IMR-90 (cell line): ENCODE results near the gene NKD1. TPM values are rescaled to one million over a fixed set of nuclear protein-coding genes. Genes with fewer than 3 reads are reported as not detected.

Experiments
- ATAC-seq: fragments of 200-7000 bp; cut with Tn5 transposase; 2 replicates; pipeline ENCODE4 v1.9.1; 2020; ENCODE audit warnings: low read depth, mild to moderate bottlenecking, moderate library complexity
- BruUV-seq: library from RNA; stranded (reverse); fragments of 400-500 nt; replicated peaks from 2 replicates; lab custom pipeline; 2021; lab: Mats Ljungman, UMichigan
- CTCF ChIA-PET: fragments of 300-600 bp; formaldehyde crosslinking; extraction: SDS; loops from one replicate; lab custom pipeline; 2021; ENCODE audit warnings: antibody characterized with exemption; lab: Yijun Ruan, JAX
- POLR2A ChIA-PET: fragments of 300-600 bp; sonication (Branson Sonifier 250); formaldehyde crosslinking; loops from one replicate; lab custom pipeline; 2022; ENCODE audit warnings: antibody characterized with exemption; ENCODE audit not compliant: unreplicated experiment; lab: Charles Lee
- DNase-seq: peaks from one replicate; pipeline ENCODE4 v3.0.0; 2013
- H2AFZ ChIP-seq: replicated peaks from 2 replicates; pipeline ENCODE3; 2013; ENCODE audit warnings: low read length, mild to moderate bottlenecking; ENCODE audit not compliant: poor library complexity
- H2AK5ac ChIP-seq: 2 replicates; pipeline ENCODE4 v1.6.1; 2013; ENCODE audit warnings: low read depth, low read length, inconsistent platforms
- H2AK9ac ChIP-seq: replicated peaks from 2 replicates; pipeline ENCODE3; 2013; ENCODE audit warnings: mild to moderate bottlenecking, low read depth, low read length, moderate library complexity; ENCODE audit not compliant: poor library complexity
- H2BK120ac ChIP-seq: 2 replicates; pipeline ENCODE4 v1.6.1; 2013; ENCODE audit warnings: low read depth, low read length, inconsistent platforms
- H2BK15ac ChIP-seq: 3 replicates; pipeline ENCODE4 v1.6.1; 2013; ENCODE audit warnings: low read depth, low read length, inconsistent platforms
- H2BK20ac ChIP-seq: 2 replicates; pipeline ENCODE4 v1.6.1; 2013; ENCODE audit warnings: low read depth, mild to moderate bottlenecking, inconsistent platforms, low read length, moderate library complexity
- H2BK5ac ChIP-seq: 2 replicates; pipeline ENCODE4 v1.6.1; 2013; ENCODE audit warnings: mild to moderate bottlenecking, low read depth, low read length, inconsistent platforms; ENCODE audit not compliant: poor library complexity, severe bottlenecking
- H3K14ac ChIP-seq: replicated peaks from 2 replicates; pipeline ENCODE4 v1.6.1; 2013; ENCODE audit warnings: low read depth, low read length, inconsistent platforms
- H3K18ac ChIP-seq: 2 replicates; pipeline ENCODE4 v1.6.1; 2013; ENCODE audit warnings: low read depth, low read length, control low read depth
- H3K23ac ChIP-seq: 2 replicates; pipeline ENCODE4 v1.6.1; 2013; ENCODE audit warnings: low read depth, low read length, inconsistent platforms
- H3K27ac ChIP-seq: 2 replicates; pipeline ENCODE4 v1.5.1; 2013; ENCODE audit warnings: mild to moderate bottlenecking, control low read depth, low read length; ENCODE audit not compliant: insufficient read depth
- H3K27me3 ChIP-seq: 2 replicates; pipeline ENCODE4 v1.6.1; 2013; ENCODE audit warnings: low read length; ENCODE audit not compliant: control insufficient read depth, insufficient read depth
- H3K36me3 ChIP-seq: 2 replicates; pipeline ENCODE4 v1.6.1; 2013; ENCODE audit warnings: low read length, mixed read lengths; ENCODE audit not compliant: control insufficient read depth, insufficient read depth
- H3K4ac ChIP-seq: 2 replicates; pipeline ENCODE4 v1.6.1; 2013; ENCODE audit warnings: low read depth, low read length, inconsistent platforms
- H3K4me1 ChIP-seq: 2 replicates; pipeline ENCODE4 v1.6.1; 2013; ENCODE audit warnings: low read length, mixed read lengths; ENCODE audit not compliant: control insufficient read depth, insufficient read depth
- H3K4me2 ChIP-seq: 2 replicates; pipeline ENCODE4 v1.6.1; 2013; ENCODE audit warnings: low read depth, mild to moderate bottlenecking, control low read depth, low read length, moderate library complexity
- H3K4me3 ChIP-seq: 2 replicates; pipeline ENCODE4 v1.5.1; 2013; ENCODE audit warnings: low read depth, mild to moderate bottlenecking, control low read depth, low read length, moderate library complexity; ENCODE audit not compliant: insufficient read depth
- H3K56ac ChIP-seq: 2 replicates; pipeline ENCODE4 v1.6.1; 2013; ENCODE audit warnings: low read length, inconsistent platforms; ENCODE audit not compliant: insufficient read depth; ENCODE audit errors: extremely low read depth
- H3K79me1 ChIP-seq, 2 experiments: 2 replicates each; pipeline ENCODE4 v1.6.1; 2013; ENCODE audit warnings: low read length in 2 of 2, inconsistent platforms in 1 of 2, low read depth in 1 of 2
- H3K9ac ChIP-seq: 2 replicates; pipeline ENCODE4 v1.6.1; 2013; ENCODE audit warnings: low read depth, low read length, control low read depth
- H3K9me1 ChIP-seq: 2 replicates; pipeline ENCODE4 v1.6.1; 2013; ENCODE audit warnings: low read length, inconsistent platforms; ENCODE audit not compliant: insufficient read depth
- H3K9me3 ChIP-seq: 2 replicates; pipeline ENCODE4 v1.6.1; 2013; ENCODE audit warnings: low read length; ENCODE audit not compliant: control insufficient read depth, insufficient read depth
- H4K20me1 ChIP-seq: 2 replicates; pipeline ENCODE4 v1.6.1; 2013; ENCODE audit warnings: low read length, inconsistent platforms; ENCODE audit not compliant: insufficient read depth
- H4K5ac ChIP-seq: 2 replicates; pipeline ENCODE4 v1.6.1; 2013; ENCODE audit warnings: mild to moderate bottlenecking, low read depth, low read length, control low read depth
- H4K8ac ChIP-seq, 2 experiments: 2 replicates each; pipeline ENCODE4 v1.6.1; 2013; ENCODE audit warnings: low read depth in 2 of 2, low read length in 2 of 2, control low read depth in 1 of 2, inconsistent platforms in 1 of 2
- H4K91ac ChIP-seq: 2 replicates; pipeline ENCODE4 v1.6.1; 2013; ENCODE audit warnings: low read depth, low read length, inconsistent platforms; ENCODE audit not compliant: insufficient read depth
- BHLHE40 ChIP-seq: fragments of 150-350 bp; IDR thresholded peaks from 2 replicates; pipeline ENCODE4 v1.6.1; 2016; ENCODE audit warnings: mild to moderate bottlenecking, low read depth, low read length
- CEBPB ChIP-seq: IDR thresholded peaks from 2 replicates; pipeline ENCODE4 v1.6.1; 2012; ENCODE audit warnings: low read depth, low read length, improper control_type of control experiment
- FOS ChIP-seq: fragments of 150-350 bp; IDR thresholded peaks from 2 replicates; pipeline ENCODE4 v1.6.1; 2016; ENCODE audit warnings: low read depth, low read length
- MAFK ChIP-seq: IDR thresholded peaks from 2 replicates; pipeline ENCODE4 v1.6.1; 2012; ENCODE audit warnings: low read depth, low read length, improper control_type of control experiment
- MAZ ChIP-seq: IDR thresholded peaks from 2 replicates; pipeline ENCODE4 v1.6.1; 2012; ENCODE audit warnings: low read depth, mild to moderate bottlenecking, low read length, improper control_type of control experiment, moderate library complexity, borderline replicate concordance
- MXI1 ChIP-seq: IDR thresholded peaks from 2 replicates; pipeline ENCODE4 v1.6.1; 2012; ENCODE audit warnings: low read depth, mild to moderate bottlenecking, low read length, moderate library complexity, borderline replicate concordance
- NFE2L2 ChIP-seq: fragments of 150-350 bp; IDR thresholded peaks from 2 replicates; pipeline ENCODE4 v1.6.1; 2016; ENCODE audit warnings: low read depth, mild to moderate bottlenecking, low read length
- POLR2A ChIP-seq: IDR thresholded peaks from 2 replicates; pipeline ENCODE4 v1.6.1; 2012; ENCODE audit warnings: mild to moderate bottlenecking, low read depth, low read length
- RAD21 ChIP-seq: IDR thresholded peaks from 2 replicates; pipeline ENCODE4 v1.6.1; 2012; ENCODE audit warnings: low read length, improper control_type of control experiment
- RCOR1 ChIP-seq: IDR thresholded peaks from 2 replicates; pipeline ENCODE4 v1.6.1; 2012; ENCODE audit warnings: mild to moderate bottlenecking, low read length, improper control_type of control experiment; ENCODE audit not compliant: insufficient replicate concordance
- SMC3 ChIP-seq: fragments of 150-350 bp; IDR thresholded peaks from 2 replicates; pipeline ENCODE4 v1.6.1; 2016; ENCODE audit warnings: low read depth, mild to moderate bottlenecking, antibody characterized with exemption, low read length, moderate library complexity
- WGBS, 2 experiments: methylation state at CpG; one replicate each; pipeline versions ENCODE4 v1.1.5 to v1.1.7; 2013; ENCODE audit warnings: missing lambda C conversion rate in 2 of 2; ENCODE audit not compliant: insufficient read length in 1 of 2; ENCODE audit errors: extremely low coverage in 2 of 2; 5-methylcytosine and 5-hydroxymethylcytosine counted together
- dilution Hi-C: fragments of 300-500 bp; cut with HindIII; formaldehyde crosslinking; loops from one replicate; pipeline ENCODE4 v1.14.3; 2018; ENCODE audit warnings: low sequenced_read_pairs; ENCODE audit not compliant: unreplicated experiment
- in situ Hi-C: fragments of 300-500 bp; cut with MboI; formaldehyde crosslinking; loops from 3 replicates; pipeline ENCODE4 v1.14.3; 2019; ENCODE audit warnings: low sequenced_read_pairs, inconsistent platforms, mixed read lengths
- intact Hi-C: fragments of 100-400 bp; cut with micrococcal nuclease; formaldehyde crosslinking; loops from 2 replicates; pipeline ENCODE4 v1.10.0; 2022
- polyA plus RNA-seq, 3 experiments: library from polyadenylated mRNA; depleted of rRNA; stranded (reverse); fragments of >200 nt; gene quantifications; 2 replicates each; pipeline ENCODE4 v1.2.3, GENCODE V29; 2012; ENCODE audit warnings: low replicate concordance in 1 of 3
- total RNA-seq: library from RNA; depleted of rRNA; stranded (reverse); fragments of >200 nt; gene quantifications from 2 replicates; pipeline ENCODE4 v1.2.3, GENCODE V29; 2012
- TF ChIP-seq, protein P1 (sequence below): fragments of 150-350 bp; IDR thresholded peaks from 2 replicates; pipeline ENCODE4 v1.6.1; 2017; ENCODE audit warnings: mild to moderate bottlenecking, antibody characterized with exemption, low read length, low read depth
- TF ChIP-seq, protein P2 (sequence below): conservative IDR thresholded peaks from 2 replicates; pipeline ENCODE4 v1.5.1; 2012; ENCODE audit warnings: mild to moderate bottlenecking, low read depth, low read length, improper control_type of control experiment
- TF ChIP-seq, protein P3 (sequence below): fragments of 150-350 bp; IDR thresholded peaks from 2 replicates; pipeline ENCODE4 v1.6.1; 2016; ENCODE audit warnings: low read depth, mild to moderate bottlenecking, low read length, moderate library complexity, borderline replicate concordance

Gene NKD1
- total and polyA plus RNA-seq, 2 of the 4 experiments (the other 2 are of a cell fraction) = not detected

DNA sequence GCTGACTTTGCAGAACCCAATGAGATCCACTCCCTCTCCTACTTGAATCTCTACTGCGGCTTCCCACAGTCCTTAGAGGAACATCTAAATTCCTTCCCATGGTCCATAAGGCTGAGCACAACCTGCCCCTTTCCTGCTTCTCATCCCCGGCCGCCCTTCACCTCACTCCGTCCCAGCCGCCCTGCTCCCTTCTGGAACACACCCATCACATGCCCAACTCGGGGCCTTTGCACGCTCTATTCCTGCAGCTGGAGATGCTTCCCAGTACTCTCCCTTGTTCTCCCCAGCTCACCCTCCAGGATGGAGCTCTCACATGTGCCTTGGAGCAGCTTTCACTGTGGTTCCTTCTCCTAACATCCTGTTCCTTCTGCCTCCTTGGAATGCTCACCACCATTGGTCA lies 23.6 kb downstream of the NKD1 start:
- ATAC-seq (no peak), DNase-seq (no peak)
- dilution Hi-C loops (no loop called here), in situ Hi-C loops (no loop called here), intact Hi-C loops (no loop called here)
- Histone ChIP-seq H2BK5ac (no peak overlapping the region), H3K27me3 (peaks cover 5% of the 10 kb centered on the region), H2AK9ac (no peak overlapping the region), H3K9me1 (no peaks in the 10 kb centered on the region), H2BK15ac (no peak overlapping the region), H3K36me3 (no peaks in the 10 kb centered on the region), H2AFZ (no peak overlapping the region), H2BK120ac (no peak overlapping the region), H2AK5ac (no peak overlapping the region), H3K79me1 (no peaks in the 10 kb centered on the region), H3K14ac (no peak overlapping the region), H3K9me3 (no peaks in the 10 kb centered on the region), H3K23ac (no peak overlapping the region), H4K8ac (no peak overlapping the region), H4K91ac (no peak overlapping the region), H3K56ac (no peak overlapping the region), H3K4me1 (no peaks in the 10 kb centered on the region), H3K4me2 (no peak overlapping the region), H3K9ac (no peak overlapping the region), H3K4ac (no peak overlapping the region), H4K5ac (no peak overlapping the region), H3K4me3 (no peak overlapping the region), H4K20me1 (no peaks in the 10 kb centered on the region), H3K18ac (no peak overlapping the region), H2BK20ac (no peak overlapping the region), H3K27ac (no peak overlapping the region)
- 79% methylated on average over 6 of the region's 7 CpGs; no CpG with 5 or more reads in 1 of the 2 experiments for WGBS, 2 experiments
- POLR2A ChIA-PET = no interaction called here
- no TSS peak for BruUV-seq
- CTCF ChIA-PET = no interaction called here
- no peak for TF ChIP-seq MAZ
- TF ChIP-seq, protein P1, sequence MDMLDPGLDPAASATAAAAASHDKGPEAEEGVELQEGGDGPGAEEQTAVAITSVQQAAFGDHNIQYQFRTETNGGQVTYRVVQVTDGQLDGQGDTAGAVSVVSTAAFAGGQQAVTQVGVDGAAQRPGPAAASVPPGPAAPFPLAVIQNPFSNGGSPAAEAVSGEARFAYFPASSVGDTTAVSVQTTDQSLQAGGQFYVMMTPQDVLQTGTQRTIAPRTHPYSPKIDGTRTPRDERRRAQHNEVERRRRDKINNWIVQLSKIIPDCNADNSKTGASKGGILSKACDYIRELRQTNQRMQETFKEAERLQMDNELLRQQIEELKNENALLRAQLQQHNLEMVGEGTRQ = no peak
- no peak for TF ChIP-seq MAFK
- TF ChIP-seq MXI1 = no peak
- TF ChIP-seq, protein P2, sequence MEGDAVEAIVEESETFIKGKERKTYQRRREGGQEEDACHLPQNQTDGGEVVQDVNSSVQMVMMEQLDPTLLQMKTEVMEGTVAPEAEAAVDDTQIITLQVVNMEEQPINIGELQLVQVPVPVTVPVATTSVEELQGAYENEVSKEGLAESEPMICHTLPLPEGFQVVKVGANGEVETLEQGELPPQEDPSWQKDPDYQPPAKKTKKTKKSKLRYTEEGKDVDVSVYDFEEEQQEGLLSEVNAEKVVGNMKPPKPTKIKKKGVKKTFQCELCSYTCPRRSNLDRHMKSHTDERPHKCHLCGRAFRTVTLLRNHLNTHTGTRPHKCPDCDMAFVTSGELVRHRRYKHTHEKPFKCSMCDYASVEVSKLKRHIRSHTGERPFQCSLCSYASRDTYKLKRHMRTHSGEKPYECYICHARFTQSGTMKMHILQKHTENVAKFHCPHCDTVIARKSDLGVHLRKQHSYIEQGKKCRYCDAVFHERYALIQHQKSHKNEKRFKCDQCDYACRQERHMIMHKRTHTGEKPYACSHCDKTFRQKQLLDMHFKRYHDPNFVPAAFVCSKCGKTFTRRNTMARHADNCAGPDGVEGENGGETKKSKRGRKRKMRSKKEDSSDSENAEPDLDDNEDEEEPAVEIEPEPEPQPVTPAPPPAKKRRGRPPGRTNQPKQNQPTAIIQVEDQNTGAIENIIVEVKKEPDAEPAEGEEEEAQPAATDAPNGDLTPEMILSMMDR = no peak
- TF ChIP-seq, protein P3, sequence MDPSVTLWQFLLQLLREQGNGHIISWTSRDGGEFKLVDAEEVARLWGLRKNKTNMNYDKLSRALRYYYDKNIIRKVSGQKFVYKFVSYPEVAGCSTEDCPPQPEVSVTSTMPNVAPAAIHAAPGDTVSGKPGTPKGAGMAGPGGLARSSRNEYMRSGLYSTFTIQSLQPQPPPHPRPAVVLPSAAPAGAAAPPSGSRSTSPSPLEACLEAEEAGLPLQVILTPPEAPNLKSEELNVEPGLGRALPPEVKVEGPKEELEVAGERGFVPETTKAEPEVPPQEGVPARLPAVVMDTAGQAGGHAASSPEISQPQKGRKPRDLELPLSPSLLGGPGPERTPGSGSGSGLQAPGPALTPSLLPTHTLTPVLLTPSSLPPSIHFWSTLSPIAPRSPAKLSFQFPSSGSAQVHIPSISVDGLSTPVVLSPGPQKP = no peak
- no peak for TF ChIP-seq SMC3
- TF ChIP-seq CEBPB = no peak
- TF ChIP-seq BHLHE40 = no peak
- TF ChIP-seq FOS = no peak
- no peak for TF ChIP-seq RAD21
- no peak for TF ChIP-seq POLR2A
- TF ChIP-seq RCOR1 = no peak
- TF ChIP-seq NFE2L2 = no peak
